IMR-90 (cell line): ENCODE measurements around the gene LARP1. TPM values are rescaled to one million over a fixed set of nuclear protein-coding genes. Genes with fewer than 3 reads are reported as not detected.

Experiments
- ATAC-seq: fragments of 200-7000 bp; cut with Tn5 transposase; 2 replicates; pipeline ENCODE4 v1.9.1; 2020; ENCODE audit warnings: low read depth, mild to moderate bottlenecking, moderate library complexity
- BruUV-seq: library from RNA; stranded (reverse); fragments of 400-500 nt; replicated peaks from 2 replicates; lab custom pipeline; 2021; lab: Mats Ljungman, UMichigan
- CTCF ChIA-PET: fragments of 300-600 bp; formaldehyde crosslinking; extraction: SDS; loops from one replicate; lab custom pipeline; 2021; ENCODE audit warnings: antibody characterized with exemption; lab: Yijun Ruan, JAX
- POLR2A ChIA-PET: fragments of 300-600 bp; sonication (Branson Sonifier 250); formaldehyde crosslinking; loops from one replicate; lab custom pipeline; 2022; ENCODE audit warnings: antibody characterized with exemption; ENCODE audit not compliant: unreplicated experiment; lab: Charles Lee
- DNase-seq: peaks from one replicate; pipeline ENCODE4 v3.0.0; 2013
- H2AFZ ChIP-seq: replicated peaks from 2 replicates; pipeline ENCODE3; 2013; ENCODE audit warnings: low read length, mild to moderate bottlenecking; ENCODE audit not compliant: poor library complexity
- H2AK5ac ChIP-seq: 2 replicates; pipeline ENCODE4 v1.6.1; 2013; ENCODE audit warnings: low read depth, low read length, inconsistent platforms
- H2AK9ac ChIP-seq: replicated peaks from 2 replicates; pipeline ENCODE3; 2013; ENCODE audit warnings: mild to moderate bottlenecking, low read depth, low read length, moderate library complexity; ENCODE audit not compliant: poor library complexity
- H2BK120ac ChIP-seq: 2 replicates; pipeline ENCODE4 v1.6.1; 2013; ENCODE audit warnings: low read depth, low read length, inconsistent platforms
- H2BK15ac ChIP-seq: 3 replicates; pipeline ENCODE4 v1.6.1; 2013; ENCODE audit warnings: low read depth, low read length, inconsistent platforms
- H2BK20ac ChIP-seq: 2 replicates; pipeline ENCODE4 v1.6.1; 2013; ENCODE audit warnings: low read depth, mild to moderate bottlenecking, inconsistent platforms, low read length, moderate library complexity
- H2BK5ac ChIP-seq: 2 replicates; pipeline ENCODE4 v1.6.1; 2013; ENCODE audit warnings: mild to moderate bottlenecking, low read depth, low read length, inconsistent platforms; ENCODE audit not compliant: poor library complexity, severe bottlenecking
- H3K14ac ChIP-seq: replicated peaks from 2 replicates; pipeline ENCODE4 v1.6.1; 2013; ENCODE audit warnings: low read depth, low read length, inconsistent platforms
- H3K18ac ChIP-seq: 2 replicates; pipeline ENCODE4 v1.6.1; 2013; ENCODE audit warnings: low read depth, low read length, control low read depth
- H3K23ac ChIP-seq: 2 replicates; pipeline ENCODE4 v1.6.1; 2013; ENCODE audit warnings: low read depth, low read length, inconsistent platforms
- H3K27ac ChIP-seq: 2 replicates; pipeline ENCODE4 v1.5.1; 2013; ENCODE audit warnings: mild to moderate bottlenecking, control low read depth, low read length; ENCODE audit not compliant: insufficient read depth
- H3K27me3 ChIP-seq: 2 replicates; pipeline ENCODE4 v1.6.1; 2013; ENCODE audit warnings: low read length; ENCODE audit not compliant: control insufficient read depth, insufficient read depth
- H3K36me3 ChIP-seq: 2 replicates; pipeline ENCODE4 v1.6.1; 2013; ENCODE audit warnings: low read length, mixed read lengths; ENCODE audit not compliant: control insufficient read depth, insufficient read depth
- H3K4ac ChIP-seq: 2 replicates; pipeline ENCODE4 v1.6.1; 2013; ENCODE audit warnings: low read depth, low read length, inconsistent platforms
- H3K4me1 ChIP-seq: 2 replicates; pipeline ENCODE4 v1.6.1; 2013; ENCODE audit warnings: low read length, mixed read lengths; ENCODE audit not compliant: control insufficient read depth, insufficient read depth
- H3K4me2 ChIP-seq: 2 replicates; pipeline ENCODE4 v1.6.1; 2013; ENCODE audit warnings: low read depth, mild to moderate bottlenecking, control low read depth, low read length, moderate library complexity
- H3K4me3 ChIP-seq: 2 replicates; pipeline ENCODE4 v1.5.1; 2013; ENCODE audit warnings: low read depth, mild to moderate bottlenecking, control low read depth, low read length, moderate library complexity; ENCODE audit not compliant: insufficient read depth
- H3K56ac ChIP-seq: 2 replicates; pipeline ENCODE4 v1.6.1; 2013; ENCODE audit warnings: low read length, inconsistent platforms; ENCODE audit not compliant: insufficient read depth; ENCODE audit errors: extremely low read depth
- H3K79me1 ChIP-seq, 2 experiments: 2 replicates each; pipeline ENCODE4 v1.6.1; 2013; ENCODE audit warnings: low read length in 2 of 2, inconsistent platforms in 1 of 2, low read depth in 1 of 2
- H3K9ac ChIP-seq: 2 replicates; pipeline ENCODE4 v1.6.1; 2013; ENCODE audit warnings: low read depth, low read length, control low read depth
- H3K9me1 ChIP-seq: 2 replicates; pipeline ENCODE4 v1.6.1; 2013; ENCODE audit warnings: low read length, inconsistent platforms; ENCODE audit not compliant: insufficient read depth
- H3K9me3 ChIP-seq: 2 replicates; pipeline ENCODE4 v1.6.1; 2013; ENCODE audit warnings: low read length; ENCODE audit not compliant: control insufficient read depth, insufficient read depth
- H4K20me1 ChIP-seq: 2 replicates; pipeline ENCODE4 v1.6.1; 2013; ENCODE audit warnings: low read length, inconsistent platforms; ENCODE audit not compliant: insufficient read depth
- H4K5ac ChIP-seq: 2 replicates; pipeline ENCODE4 v1.6.1; 2013; ENCODE audit warnings: mild to moderate bottlenecking, low read depth, low read length, control low read depth
- H4K8ac ChIP-seq, 2 experiments: 2 replicates each; pipeline ENCODE4 v1.6.1; 2013; ENCODE audit warnings: low read depth in 2 of 2, low read length in 2 of 2, control low read depth in 1 of 2, inconsistent platforms in 1 of 2
- H4K91ac ChIP-seq: 2 replicates; pipeline ENCODE4 v1.6.1; 2013; ENCODE audit warnings: low read depth, low read length, inconsistent platforms; ENCODE audit not compliant: insufficient read depth
- CHD1 ChIP-seq: IDR thresholded peaks from 2 replicates; pipeline ENCODE4 v1.6.1; 2012; ENCODE audit warnings: low read depth, low read length, improper control_type of control experiment
- ELK1 ChIP-seq: fragments of 150-350 bp; IDR thresholded peaks from 2 replicates; pipeline ENCODE4 v1.6.1; 2016; ENCODE audit warnings: low read depth, mild to moderate bottlenecking, low read length, moderate library complexity, borderline replicate concordance
- RFX5 ChIP-seq: IDR thresholded peaks from 2 replicates; pipeline ENCODE4 v1.8.0; 2012; ENCODE audit warnings: low read depth, mild to moderate bottlenecking, low read length, moderate library complexity
- SMC3 ChIP-seq: fragments of 150-350 bp; IDR thresholded peaks from 2 replicates; pipeline ENCODE4 v1.6.1; 2016; ENCODE audit warnings: low read depth, mild to moderate bottlenecking, antibody characterized with exemption, low read length, moderate library complexity
- WGBS, 2 experiments: methylation state at CpG; one replicate each; pipeline versions ENCODE4 v1.1.5 to v1.1.7; 2013; ENCODE audit warnings: missing lambda C conversion rate in 2 of 2; ENCODE audit not compliant: insufficient read length in 1 of 2; ENCODE audit errors: extremely low coverage in 2 of 2; 5-methylcytosine and 5-hydroxymethylcytosine counted together
- dilution Hi-C: fragments of 300-500 bp; cut with HindIII; formaldehyde crosslinking; loops from one replicate; pipeline ENCODE4 v1.14.3; 2018; ENCODE audit warnings: low sequenced_read_pairs; ENCODE audit not compliant: unreplicated experiment
- in situ Hi-C: fragments of 300-500 bp; cut with MboI; formaldehyde crosslinking; loops from 3 replicates; pipeline ENCODE4 v1.14.3; 2019; ENCODE audit warnings: low sequenced_read_pairs, inconsistent platforms, mixed read lengths
- intact Hi-C: fragments of 100-400 bp; cut with micrococcal nuclease; formaldehyde crosslinking; loops from 2 replicates; pipeline ENCODE4 v1.10.0; 2022
- polyA plus RNA-seq, 3 experiments: library from polyadenylated mRNA; depleted of rRNA; stranded (reverse); fragments of >200 nt; gene quantifications; 2 replicates each; pipeline ENCODE4 v1.2.3, GENCODE V29; 2012; ENCODE audit warnings: low replicate concordance in 1 of 3
- total RNA-seq: library from RNA; depleted of rRNA; stranded (reverse); fragments of >200 nt; gene quantifications from 2 replicates; pipeline ENCODE4 v1.2.3, GENCODE V29; 2012

Gene LARP1
- total and polyA plus RNA-seq, 2 of the 4 experiments (the other 2 are of a cell fraction), result 47.3 to 77.4 TPM

DNA sequence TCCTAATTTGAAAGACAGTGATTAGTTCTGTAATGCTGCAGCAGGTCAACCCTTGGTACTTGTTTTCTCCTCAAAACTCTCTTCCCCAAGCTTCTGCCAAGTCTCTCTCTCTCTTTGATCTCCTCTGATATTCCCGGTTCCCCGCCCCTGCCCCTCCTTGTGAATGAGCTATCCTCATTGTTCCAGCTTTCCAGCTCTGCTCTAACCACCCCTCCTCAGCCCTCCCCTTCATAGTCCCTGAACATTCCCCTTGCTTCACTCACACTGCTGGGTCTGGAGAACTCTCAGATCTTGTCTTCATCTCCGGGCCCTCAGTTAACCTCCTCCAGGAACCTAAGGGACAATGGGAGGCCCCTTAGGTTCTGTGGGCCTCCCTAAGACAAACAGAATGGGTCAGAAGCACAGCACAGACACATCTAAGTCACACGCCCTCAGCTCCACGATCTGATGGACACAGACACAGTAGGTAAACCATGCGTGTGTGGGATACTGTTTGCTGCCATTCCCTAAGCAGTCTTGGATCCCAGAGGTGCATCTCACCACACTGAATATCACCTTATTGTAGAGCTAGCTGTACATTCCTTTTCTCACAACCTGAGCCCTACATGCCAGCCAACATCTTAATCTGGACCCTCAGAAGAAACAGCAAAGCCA lies 17.4 kb upstream of the LARP1 start:
- Histone ChIP-seq H2BK120ac (no peak overlapping the region), H2BK20ac (no peak overlapping the region), H3K79me1 (no peaks in the 10 kb centered on the region), H3K4me3 (no peak overlapping the region), H3K27ac (no peak overlapping the region), H3K27me3 (no peaks in the 10 kb centered on the region), H2BK5ac (no peak overlapping the region), H3K4me1 (peaks cover 7% of the 10 kb centered on the region; the same call in 1 of the 2 replicates), H2BK15ac (no peak overlapping the region), H4K91ac (no peak overlapping the region), H4K20me1 (no peaks in the 10 kb centered on the region), H3K9me1 (peaks cover 3% of the 10 kb centered on the region; the same call in 1 of the 2 replicates), H3K4me2 (no peak overlapping the region), H3K9ac (no peak overlapping the region), H3K14ac (no peak overlapping the region), H2AK9ac (no peak overlapping the region), H3K4ac (no peak overlapping the region), H3K23ac (no peak overlapping the region), H4K5ac (no peak overlapping the region), H2AFZ (peak overlapping the region; percentile 57), H3K56ac (no peak overlapping the region), H3K18ac (no peak overlapping the region), H2AK5ac (no peak overlapping the region), H4K8ac (no peak overlapping the region), H3K9me3 (no peaks in the 10 kb centered on the region), H3K36me3 (no peaks in the 10 kb centered on the region)
- intact Hi-C loops, result no loop called here
- DNase-seq (no peak), ATAC-seq (no peak)
- TF ChIP-seq ELK1, result no peak
- no peak for TF ChIP-seq RFX5
- TF ChIP-seq SMC3, result no peak
- no peak for TF ChIP-seq CHD1
- in situ Hi-C loops, result no loop called here
- no TSS peak for BruUV-seq
- 56% methylated on average over 4 of the region's 6 CpGs; no CpG with 5 or more reads in 1 of the 2 experiments for WGBS, 2 experiments
- ChIA-PET CTCF (interaction anchor here (0.6 kb wide), 1 partner anchor 22 kb away, joined by 3 read pairs; no protein-coding TSS in a partner anchor), POLR2A (no interaction called here)
- dilution Hi-C loops, result no loop called here
